Measurements from ENCODE around the gene LSS. TPM values are rescaled to one million over a fixed set of nuclear protein-coding genes. Genes with fewer than 3 reads are reported as not detected.

LSS gene
- total and polyA plus RNA-seq, 2 experiments from 2014 or later = 55.0 to 237 TPM

- TF ChIP-seq POLR2AphosphoS5 (IDR thresholded peaks at IDR 0.05; ENCODE audit: low read depth) (no peak), NANOG (IDR thresholded peaks at IDR 0.05; ENCODE audit: borderline replicate concordance) (no peak), REST (IDR thresholded peaks at IDR 0.05; ENCODE audit: unreplicated experiment) (no peak), EZH2 (IDR thresholded peaks at IDR 0.05; ENCODE audit: low read depth, unreplicated experiment) (no peak)
- TF ChIP-seq, protein P1, sequence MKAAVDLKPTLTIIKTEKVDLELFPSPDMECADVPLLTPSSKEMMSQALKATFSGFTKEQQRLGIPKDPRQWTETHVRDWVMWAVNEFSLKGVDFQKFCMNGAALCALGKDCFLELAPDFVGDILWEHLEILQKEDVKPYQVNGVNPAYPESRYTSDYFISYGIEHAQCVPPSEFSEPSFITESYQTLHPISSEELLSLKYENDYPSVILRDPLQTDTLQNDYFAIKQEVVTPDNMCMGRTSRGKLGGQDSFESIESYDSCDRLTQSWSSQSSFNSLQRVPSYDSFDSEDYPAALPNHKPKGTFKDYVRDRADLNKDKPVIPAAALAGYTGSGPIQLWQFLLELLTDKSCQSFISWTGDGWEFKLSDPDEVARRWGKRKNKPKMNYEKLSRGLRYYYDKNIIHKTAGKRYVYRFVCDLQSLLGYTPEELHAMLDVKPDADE (IDR thresholded peaks at IDR 0.05) = no peak
These were observed 40.9 kb upstream of the LSS start (continued) for GRCh38 chr21:46269466-46269865.

- H3K27me3 ChIP-seq (ENCODE audit: insufficient read depth) = no peaks in the 10 kb centered on the region
- peaks cover 10% of the 10 kb centered on the region; the same call in 1 of the 2 replicates for H4K20me1 ChIP-seq (replicated peaks; ENCODE audit: insufficient read depth)
- H3K79me2 ChIP-seq (replicated peaks; ENCODE audit: insufficient read depth) = no peaks in the 10 kb centered on the region
- Mint-ChIP-seq H3K36me3 (ENCODE audit: low read depth) (peaks cover 76% of the 10 kb centered on the region), H3K4me3 (no peak overlapping the region), H3K27ac (no peak overlapping the region), H3K4me1 (no peaks in the 10 kb centered on the region), H3K27me3 (ENCODE audit: insufficient read depth, low read depth, poor library complexity) (peaks cover 8% of the 10 kb centered on the region), H3K9me3 (no peaks in the 10 kb centered on the region)
- peaks cover 29% of the 10 kb centered on the region for H3K36me3 ChIP-seq (ENCODE audit: insufficient read depth)
- no peaks in the 10 kb centered on the region for H3K9me2 ChIP-seq (ENCODE audit: insufficient read depth)
- no peak overlapping the region for H2AFZ ChIP-seq
- H3K4me1 ChIP-seq (ENCODE audit: insufficient read depth) = no peaks in the 10 kb centered on the region
- ATAC-seq (no peak), DNase-seq (ENCODE audit: low spot score) (no peak)
- H3K4me3 ChIP-seq = no peak overlapping the region
- H3F3A ChIP-seq (replicated peaks; ENCODE audit: low read depth) = 0 out of 2 replicates have a peak, but pooled peaks cover 6% of the 10 kb centered on the region
- H3K4me2 ChIP-seq = no peak overlapping the region
- no peak overlapping the region for H3K27ac ChIP-seq (ENCODE audit: low read depth)
- TF ChIP-seq NANOG (IDR thresholded peaks at IDR 0.05; ENCODE audit: borderline replicate concordance) (no peak), CREB1 (CRISPR knock-in tag; IDR thresholded peaks at IDR 0.05; ENCODE audit: low read depth) (no peak), EZH2phosphoT487 (IDR thresholded peaks at IDR 0.05; ENCODE audit: unreplicated experiment) (no peak), REST (IDR thresholded peaks at IDR 0.05; ENCODE audit: unreplicated experiment) (no peak), ZNF331 (CRISPR knock-in tag; IDR thresholded peaks at IDR 0.05; ENCODE audit: low read depth) (no peak), POLR2AphosphoS5 (IDR thresholded peaks at IDR 0.05; ENCODE audit: low read depth) (no peak), STAT1 (IDR thresholded peaks at IDR 0.05; ENCODE audit: unreplicated experiment) (no peak)
- TF ChIP-seq, protein P2, sequence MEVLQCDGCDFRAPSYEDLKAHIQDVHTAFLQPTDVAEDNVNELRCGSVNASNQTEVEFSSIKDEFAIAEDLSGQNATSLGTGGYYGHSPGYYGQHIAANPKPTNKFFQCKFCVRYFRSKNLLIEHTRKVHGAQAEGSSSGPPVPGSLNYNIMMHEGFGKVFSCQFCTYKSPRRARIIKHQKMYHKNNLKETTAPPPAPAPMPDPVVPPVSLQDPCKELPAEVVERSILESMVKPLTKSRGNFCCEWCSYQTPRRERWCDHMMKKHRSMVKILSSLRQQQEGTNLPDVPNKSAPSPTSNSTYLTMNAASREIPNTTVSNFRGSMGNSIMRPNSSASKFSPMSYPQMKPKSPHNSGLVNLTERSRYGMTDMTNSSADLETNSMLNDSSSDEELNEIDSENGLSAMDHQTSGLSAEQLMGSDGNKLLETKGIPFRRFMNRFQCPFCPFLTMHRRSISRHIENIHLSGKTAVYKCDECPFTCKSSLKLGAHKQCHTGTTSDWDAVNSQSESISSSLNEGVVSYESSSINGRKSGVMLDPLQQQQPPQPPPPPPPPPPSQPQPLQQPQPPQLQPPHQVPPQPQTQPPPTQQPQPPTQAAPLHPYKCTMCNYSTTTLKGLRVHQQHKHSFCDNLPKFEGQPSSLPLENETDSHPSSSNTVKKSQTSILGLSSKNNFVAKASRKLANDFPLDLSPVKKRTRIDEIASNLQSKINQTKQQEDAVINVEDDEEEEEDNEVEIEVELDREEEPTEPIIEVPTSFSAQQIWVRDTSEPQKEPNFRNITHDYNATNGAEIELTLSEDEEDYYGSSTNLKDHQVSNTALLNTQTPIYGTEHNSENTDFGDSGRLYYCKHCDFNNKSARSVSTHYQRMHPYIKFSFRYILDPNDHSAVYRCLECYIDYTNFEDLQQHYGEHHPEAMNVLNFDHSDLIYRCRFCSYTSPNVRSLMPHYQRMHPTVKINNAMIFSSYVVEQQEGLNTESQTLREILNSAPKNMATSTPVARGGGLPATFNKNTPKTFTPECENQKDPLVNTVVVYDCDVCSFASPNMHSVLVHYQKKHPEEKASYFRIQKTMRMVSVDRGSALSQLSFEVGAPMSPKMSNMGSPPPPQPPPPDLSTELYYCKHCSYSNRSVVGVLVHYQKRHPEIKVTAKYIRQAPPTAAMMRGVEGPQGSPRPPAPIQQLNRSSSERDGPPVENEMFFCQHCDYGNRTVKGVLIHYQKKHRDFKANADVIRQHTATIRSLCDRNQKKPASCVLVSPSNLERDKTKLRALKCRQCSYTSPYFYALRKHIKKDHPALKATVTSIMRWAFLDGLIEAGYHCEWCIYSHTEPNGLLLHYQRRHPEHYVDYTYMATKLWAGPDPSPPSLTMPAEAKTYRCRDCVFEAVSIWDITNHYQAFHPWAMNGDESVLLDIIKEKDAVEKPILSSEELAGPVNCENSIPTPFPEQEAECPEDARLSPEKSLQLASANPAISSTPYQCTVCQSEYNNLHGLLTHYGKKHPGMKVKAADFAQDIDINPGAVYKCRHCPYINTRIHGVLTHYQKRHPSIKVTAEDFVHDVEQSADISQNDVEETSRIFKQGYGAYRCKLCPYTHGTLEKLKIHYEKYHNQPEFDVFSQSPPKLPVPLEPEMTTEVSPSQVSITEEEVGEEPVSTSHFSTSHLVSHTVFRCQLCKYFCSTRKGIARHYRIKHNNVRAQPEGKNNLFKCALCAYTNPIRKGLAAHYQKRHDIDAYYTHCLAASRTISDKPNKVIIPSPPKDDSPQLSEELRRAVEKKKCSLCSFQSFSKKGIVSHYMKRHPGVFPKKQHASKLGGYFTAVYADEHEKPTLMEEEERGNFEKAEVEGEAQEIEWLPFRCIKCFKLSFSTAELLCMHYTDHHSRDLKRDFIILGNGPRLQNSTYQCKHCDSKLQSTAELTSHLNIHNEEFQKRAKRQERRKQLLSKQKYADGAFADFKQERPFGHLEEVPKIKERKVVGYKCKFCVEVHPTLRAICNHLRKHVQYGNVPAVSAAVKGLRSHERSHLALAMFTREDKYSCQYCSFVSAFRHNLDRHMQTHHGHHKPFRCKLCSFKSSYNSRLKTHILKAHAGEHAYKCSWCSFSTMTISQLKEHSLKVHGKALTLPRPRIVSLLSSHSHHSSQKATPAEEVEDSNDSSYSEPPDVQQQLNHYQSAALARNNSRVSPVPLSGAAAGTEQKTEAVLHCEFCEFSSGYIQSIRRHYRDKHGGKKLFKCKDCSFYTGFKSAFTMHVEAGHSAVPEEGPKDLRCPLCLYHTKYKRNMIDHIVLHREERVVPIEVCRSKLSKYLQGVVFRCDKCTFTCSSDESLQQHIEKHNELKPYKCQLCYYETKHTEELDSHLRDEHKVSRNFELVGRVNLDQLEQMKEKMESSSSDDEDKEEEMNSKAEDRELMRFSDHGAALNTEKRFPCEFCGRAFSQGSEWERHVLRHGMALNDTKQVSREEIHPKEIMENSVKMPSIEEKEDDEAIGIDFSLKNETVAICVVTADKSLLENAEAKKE (CRISPR knock-in tag; IDR thresholded peaks at IDR 0.05) = no peak
These were observed 39.8 kb upstream of the LSS start for GRCh38 chr21:46268371-46268770.
